ENCODE measurements around the gene ACTMAP. TPM values are rescaled to one million over a fixed set of nuclear protein-coding genes. Genes with fewer than 3 reads are reported as not detected.

ACTMAP gene
- total and polyA plus RNA-seq, 4 donors = 0.93 to 7.7 (median 3.0) TPM

DNA sequence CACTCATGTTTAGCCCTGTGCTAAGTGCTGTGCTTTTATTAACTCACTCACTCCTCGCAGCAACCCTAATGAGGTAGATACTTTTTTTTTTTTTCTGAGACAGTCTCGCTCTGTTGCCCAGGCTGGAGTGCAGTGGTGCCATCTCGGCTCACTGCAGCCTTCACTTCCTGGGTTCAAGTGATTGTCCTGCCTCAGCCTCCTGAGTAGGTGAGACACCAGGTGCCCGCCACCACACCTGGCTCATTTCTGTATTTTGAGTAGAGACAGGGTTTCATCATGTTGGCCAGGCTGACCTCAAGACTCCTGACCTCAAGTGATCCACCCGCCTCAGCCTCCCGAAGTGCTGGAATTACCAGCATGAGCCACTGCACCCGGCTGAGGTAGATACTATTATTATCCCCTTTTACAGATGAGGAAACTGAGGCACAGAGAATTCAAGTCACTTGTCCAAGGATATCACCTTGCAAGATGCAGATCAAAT lies 30.8 kb downstream of the ACTMAP start:
- Histone ChIP-seq H3K27ac (ENCODE audit: low read depth in 1 of 2, low read length in 2 of 2) (peak overlapping the region; percentile 95 to 97), H3K27me3 (ENCODE audit: control insufficient read depth in 4 of 4, insufficient read depth in 4 of 4, low read length in 3 of 4) (no peaks in the 10 kb centered on the region), H3K9me3 (ENCODE audit: control insufficient read depth in 4 of 4, low read length in 3 of 4) (no peaks in the 10 kb centered on the region), H3K9ac (ENCODE audit: low read depth in 1 of 2, low read length in 2 of 2) (peak overlapping the region; percentile 40 to 41), H3K4me1 (ENCODE audit: control insufficient read depth in 4 of 4, insufficient read depth in 4 of 4, low read length in 3 of 4) (peaks cover 7 to 54% (median 37%) of the 10 kb centered on the region in 4 donors), H3K4me3 (ENCODE audit: low read depth in 1 of 3, low read length in 3 of 3) (peak overlapping the region in 2 of 3 donors; percentile 61 to 91), H3K36me3 (ENCODE audit: control insufficient read depth in 4 of 4, insufficient read depth in 3 of 4, low read depth in 1 of 4, low read length in 3 of 4) (peaks cover 0 to 6% (median 4%) of the 10 kb centered on the region in 4 donors)
- DNase-seq (ENCODE audit: low spot score) = no peak
- TF ChIP-seq FOXA2 (IDR thresholded peaks at IDR 0.05) = no peak
- no peak for TF ChIP-seq TAF1 (conservative IDR thresholded peaks at IDR 0.05)
- TF ChIP-seq RAD21 (IDR thresholded peaks at IDR 0.05) = no peak
- TF ChIP-seq RXRA (IDR thresholded peaks at IDR 0.05) = peak in 1 of 2 donors; percentile 75
- 30% methylated on average over 7 of the region's 7 CpGs for WGBS

DNA sequence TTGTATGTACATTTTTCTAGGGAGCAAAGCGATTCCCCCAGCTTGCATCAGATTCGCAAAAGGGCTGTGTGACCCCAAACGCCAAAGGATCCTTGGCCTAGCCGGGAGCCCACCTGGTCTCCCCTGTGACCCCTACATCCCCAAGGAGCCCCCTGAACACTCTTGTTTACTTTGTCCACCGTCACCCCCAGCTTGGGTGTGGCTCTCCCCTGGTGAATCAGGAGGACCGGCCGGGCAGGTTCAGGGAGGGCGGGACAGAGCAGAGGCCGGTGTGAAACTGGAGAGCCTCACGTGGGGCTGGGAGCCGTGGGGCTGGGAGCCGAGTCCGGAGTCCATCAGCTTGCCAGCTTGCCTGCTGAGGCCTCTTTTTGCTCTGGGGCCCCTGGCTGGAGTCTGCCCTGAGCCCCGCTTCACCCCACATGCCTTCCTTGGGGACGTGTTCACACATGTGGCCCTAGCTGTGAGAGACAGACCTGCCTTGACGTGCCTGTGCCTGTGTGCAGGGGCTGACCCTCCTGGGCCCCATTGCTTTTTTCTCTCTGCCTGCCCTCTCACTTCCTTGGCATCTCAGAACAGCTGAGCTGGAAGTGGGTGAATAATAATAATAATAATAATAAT lies 31.4 kb downstream of the ACTMAP start:
- H3K9ac ChIP-seq (ENCODE audit: low read depth in 1 of 2, low read length in 2 of 2) = peak overlapping the region; percentile 40 to 86
- peak overlapping the region; percentile 95 to 97 for H3K27ac ChIP-seq (ENCODE audit: low read depth in 1 of 2, low read length in 2 of 2)
- peak; percentile 75 for DNase-seq (ENCODE audit: low spot score)
- no peaks in the 10 kb centered on the region for H3K9me3 ChIP-seq (ENCODE audit: control insufficient read depth in 4 of 4, low read length in 3 of 4)
- H3K27me3 ChIP-seq (ENCODE audit: control insufficient read depth in 4 of 4, insufficient read depth in 4 of 4, low read length in 3 of 4) = no peaks in the 10 kb centered on the region
- H3K4me1 ChIP-seq (ENCODE audit: control insufficient read depth in 4 of 4, insufficient read depth in 4 of 4, low read length in 3 of 4) = peaks cover 9 to 56% (median 39%) of the 10 kb centered on the region in 4 donors
- WGBS = 5% methylated on average over 16 of the region's 16 CpGs
- TF ChIP-seq SP1 (IDR thresholded peaks at IDR 0.05) (peak; percentile 67), EGR1 (IDR thresholded peaks at IDR 0.05; ENCODE audit: low read depth in 2 of 2) (no peak), TAF1 (conservative IDR thresholded peaks at IDR 0.05) (no peak), RXRA (IDR thresholded peaks at IDR 0.05) (peak; percentile 53 to 78), HNF4A (conservative IDR thresholded peaks at IDR 0.05) (peak; percentile 89 to 94), YY1 (IDR thresholded peaks at IDR 0.05) (peak; percentile 54), FOXA2 (IDR thresholded peaks at IDR 0.05) (peak; percentile 71), FOXA1 (IDR thresholded peaks at IDR 0.05) (peak; percentile 30), HNF4G (IDR thresholded peaks at IDR 0.05) (peak; percentile 75), NR2F2 (IDR thresholded peaks at IDR 0.05) (peak; percentile 12), JUND (IDR thresholded peaks at IDR 0.05) (no peak), GABPA (IDR thresholded peaks at IDR 0.05 in 1 of 2, conservative IDR thresholded peaks at IDR 0.05 in 1 of 2) (peak in 1 of 2 donors; percentile 67), RAD21 (IDR thresholded peaks at IDR 0.05) (peak; percentile 16 to 43)
- TF ChIP-seq, protein P1, sequence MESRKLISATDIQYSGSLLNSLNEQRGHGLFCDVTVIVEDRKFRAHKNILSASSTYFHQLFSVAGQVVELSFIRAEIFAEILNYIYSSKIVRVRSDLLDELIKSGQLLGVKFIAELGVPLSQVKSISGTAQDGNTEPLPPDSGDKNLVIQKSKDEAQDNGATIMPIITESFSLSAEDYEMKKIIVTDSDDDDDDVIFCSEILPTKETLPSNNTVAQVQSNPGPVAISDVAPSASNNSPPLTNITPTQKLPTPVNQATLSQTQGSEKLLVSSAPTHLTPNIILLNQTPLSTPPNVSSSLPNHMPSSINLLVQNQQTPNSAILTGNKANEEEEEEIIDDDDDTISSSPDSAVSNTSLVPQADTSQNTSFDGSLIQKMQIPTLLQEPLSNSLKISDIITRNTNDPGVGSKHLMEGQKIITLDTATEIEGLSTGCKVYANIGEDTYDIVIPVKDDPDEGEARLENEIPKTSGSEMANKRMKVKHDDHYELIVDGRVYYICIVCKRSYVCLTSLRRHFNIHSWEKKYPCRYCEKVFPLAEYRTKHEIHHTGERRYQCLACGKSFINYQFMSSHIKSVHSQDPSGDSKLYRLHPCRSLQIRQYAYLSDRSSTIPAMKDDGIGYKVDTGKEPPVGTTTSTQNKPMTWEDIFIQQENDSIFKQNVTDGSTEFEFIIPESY (IDR thresholded peaks at IDR 0.05) = no peak
- TF ChIP-seq, protein P2, sequence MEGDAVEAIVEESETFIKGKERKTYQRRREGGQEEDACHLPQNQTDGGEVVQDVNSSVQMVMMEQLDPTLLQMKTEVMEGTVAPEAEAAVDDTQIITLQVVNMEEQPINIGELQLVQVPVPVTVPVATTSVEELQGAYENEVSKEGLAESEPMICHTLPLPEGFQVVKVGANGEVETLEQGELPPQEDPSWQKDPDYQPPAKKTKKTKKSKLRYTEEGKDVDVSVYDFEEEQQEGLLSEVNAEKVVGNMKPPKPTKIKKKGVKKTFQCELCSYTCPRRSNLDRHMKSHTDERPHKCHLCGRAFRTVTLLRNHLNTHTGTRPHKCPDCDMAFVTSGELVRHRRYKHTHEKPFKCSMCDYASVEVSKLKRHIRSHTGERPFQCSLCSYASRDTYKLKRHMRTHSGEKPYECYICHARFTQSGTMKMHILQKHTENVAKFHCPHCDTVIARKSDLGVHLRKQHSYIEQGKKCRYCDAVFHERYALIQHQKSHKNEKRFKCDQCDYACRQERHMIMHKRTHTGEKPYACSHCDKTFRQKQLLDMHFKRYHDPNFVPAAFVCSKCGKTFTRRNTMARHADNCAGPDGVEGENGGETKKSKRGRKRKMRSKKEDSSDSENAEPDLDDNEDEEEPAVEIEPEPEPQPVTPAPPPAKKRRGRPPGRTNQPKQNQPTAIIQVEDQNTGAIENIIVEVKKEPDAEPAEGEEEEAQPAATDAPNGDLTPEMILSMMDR (IDR thresholded peaks at IDR 0.05; ENCODE audit: low read depth, low read length, missing input control) = no peak
- TF ChIP-seq, protein P3, sequence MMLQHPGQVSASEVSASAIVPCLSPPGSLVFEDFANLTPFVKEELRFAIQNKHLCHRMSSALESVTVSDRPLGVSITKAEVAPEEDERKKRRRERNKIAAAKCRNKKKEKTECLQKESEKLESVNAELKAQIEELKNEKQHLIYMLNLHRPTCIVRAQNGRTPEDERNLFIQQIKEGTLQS (IDR thresholded peaks at IDR 0.05) = no peak
- TF ChIP-seq, protein P4, sequence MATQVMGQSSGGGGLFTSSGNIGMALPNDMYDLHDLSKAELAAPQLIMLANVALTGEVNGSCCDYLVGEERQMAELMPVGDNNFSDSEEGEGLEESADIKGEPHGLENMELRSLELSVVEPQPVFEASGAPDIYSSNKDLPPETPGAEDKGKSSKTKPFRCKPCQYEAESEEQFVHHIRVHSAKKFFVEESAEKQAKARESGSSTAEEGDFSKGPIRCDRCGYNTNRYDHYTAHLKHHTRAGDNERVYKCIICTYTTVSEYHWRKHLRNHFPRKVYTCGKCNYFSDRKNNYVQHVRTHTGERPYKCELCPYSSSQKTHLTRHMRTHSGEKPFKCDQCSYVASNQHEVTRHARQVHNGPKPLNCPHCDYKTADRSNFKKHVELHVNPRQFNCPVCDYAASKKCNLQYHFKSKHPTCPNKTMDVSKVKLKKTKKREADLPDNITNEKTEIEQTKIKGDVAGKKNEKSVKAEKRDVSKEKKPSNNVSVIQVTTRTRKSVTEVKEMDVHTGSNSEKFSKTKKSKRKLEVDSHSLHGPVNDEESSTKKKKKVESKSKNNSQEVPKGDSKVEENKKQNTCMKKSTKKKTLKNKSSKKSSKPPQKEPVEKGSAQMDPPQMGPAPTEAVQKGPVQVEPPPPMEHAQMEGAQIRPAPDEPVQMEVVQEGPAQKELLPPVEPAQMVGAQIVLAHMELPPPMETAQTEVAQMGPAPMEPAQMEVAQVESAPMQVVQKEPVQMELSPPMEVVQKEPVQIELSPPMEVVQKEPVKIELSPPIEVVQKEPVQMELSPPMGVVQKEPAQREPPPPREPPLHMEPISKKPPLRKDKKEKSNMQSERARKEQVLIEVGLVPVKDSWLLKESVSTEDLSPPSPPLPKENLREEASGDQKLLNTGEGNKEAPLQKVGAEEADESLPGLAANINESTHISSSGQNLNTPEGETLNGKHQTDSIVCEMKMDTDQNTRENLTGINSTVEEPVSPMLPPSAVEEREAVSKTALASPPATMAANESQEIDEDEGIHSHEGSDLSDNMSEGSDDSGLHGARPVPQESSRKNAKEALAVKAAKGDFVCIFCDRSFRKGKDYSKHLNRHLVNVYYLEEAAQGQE (IDR thresholded peaks at IDR 0.05) = no peak
- TF ChIP-seq, protein P5, sequence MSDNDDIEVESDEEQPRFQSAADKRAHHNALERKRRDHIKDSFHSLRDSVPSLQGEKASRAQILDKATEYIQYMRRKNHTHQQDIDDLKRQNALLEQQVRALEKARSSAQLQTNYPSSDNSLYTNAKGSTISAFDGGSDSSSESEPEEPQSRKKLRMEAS (IDR thresholded peaks at IDR 0.05) = peak; percentile 68
- H3K36me3 ChIP-seq (ENCODE audit: control insufficient read depth in 4 of 4, insufficient read depth in 3 of 4, low read depth in 1 of 4, low read length in 3 of 4) = peaks cover 0 to 3% (median 2%) of the 10 kb centered on the region in 4 donors
- peak overlapping the region; percentile 61 to 91 (median 78) for H3K4me3 ChIP-seq (ENCODE audit: low read depth in 1 of 3, low read length in 3 of 3)

Measured in liver (tissue), 9 donors.